H1 (cell line): ENCODE measurements around the gene PRKCZ. TPM values are rescaled to one million over a fixed set of nuclear protein-coding genes. Genes with fewer than 3 reads are reported as not detected.

Experiments used
- ATF3 ChIP-seq: IDR thresholded peaks from 2 replicates; pipeline ENCODE4 v1.6.1; 2011; ENCODE audit warnings: low read depth, mild to moderate bottlenecking, low read length; ENCODE audit not compliant: insufficient read depth
- BCL11A ChIP-seq, 2 experiments: IDR thresholded peaks; one replicate each; pipeline ENCODE4 v1.6.1; 2011; ENCODE audit warnings: low read depth in 2 of 2, low read length in 2 of 2, mild to moderate bottlenecking in 2 of 2
- polyA plus RNA-seq, 7 experiments: library from polyadenylated mRNA; depleted of rRNA in 3 of 7; stranded (reverse) in 5 of 7; unstranded in 2 of 7; fragments of >200 nt in 5 of 7; fragments of 200-250 nt in 2 of 7; gene quantifications; 1 replicate in 5 of 7; 2 replicates in 1 of 7; 4 replicates in 1 of 7; pipeline versions ENCODE4 v1.2.1 to v1.2.3, GENCODE V29; 2011 to 2013; ENCODE audit warnings: missing spikeins in 2 of 7, mixed read lengths in 2 of 7
- total RNA-seq: library from RNA; stranded (reverse); fragmentation: NEBNext Ultra II Directional; extraction: Animal tissue kit (Norgen Biotek cat#: 25700); gene quantifications from 2 replicates; pipeline ENCODE4 v1.2.1, GENCODE V29; 2021

Gene PRKCZ
- total and polyA plus RNA-seq, 2 of the 8 experiments (the other 6 are each of a cell fraction or from before 2014, with no cell fraction given): 37.4 to 45.1 TPM

GRCh38 chr1:2053217-2053616 lies 3.0 kb downstream of the PRKCZ start (continued):
- TF ChIP-seq ATF3: no peak
- no peak for TF ChIP-seq BCL11A (IDR thresholded peaks at IDR 0.05; ENCODE audit: low read depth in 2 of 2, low read length in 2 of 2)
